HepG2 (cell line): ENCODE data around the gene C20orf96. TPM values are rescaled to one million over a fixed set of nuclear protein-coding genes. Genes with fewer than 3 reads are reported as not detected.

Experiments used
- ARID4A ChIP-seq: sonication (generic); formaldehyde crosslinking; IDR thresholded peaks from 2 replicates; pipeline ENCODE4 v1.5.0; 2020; ENCODE audit warnings: mild to moderate bottlenecking, missing genetic modification reagents, borderline replicate concordance
- ATF7 ChIP-seq, 2 experiments: fragments of 450-650 bp in 1 of 2; sonication (generic) in 1 of 2; formaldehyde crosslinking in 1 of 2; IDR thresholded peaks; 2 replicates each; pipeline versions ENCODE4 v1.4.0 to v1.6.1; 2016 to 2020; ENCODE audit warnings: antibody characterized with exemption in 1 of 2, mild to moderate bottlenecking in 1 of 2, missing genetic modification reagents in 1 of 2
- CREB3 ChIP-seq: sonication (generic); formaldehyde crosslinking; IDR thresholded peaks from 2 replicates; pipeline ENCODE4 v1.5.0; 2020; ENCODE audit warnings: missing genetic modification reagents
- FOXO4 ChIP-seq: sonication (generic); formaldehyde crosslinking; conservative IDR thresholded peaks from 2 replicates; pipeline ENCODE4 v1.8.1; 2023; ENCODE audit warnings: missing genetic modification reagents
- HMGXB3 ChIP-seq: sonication (generic); formaldehyde crosslinking; IDR thresholded peaks from 2 replicates; pipeline ENCODE4 v1.4.0; 2020; ENCODE audit warnings: missing genetic modification reagents, borderline replicate concordance
- ISL2 ChIP-seq: sonication (generic); formaldehyde crosslinking; IDR thresholded peaks from 2 replicates; pipeline ENCODE4 v1.5.0; 2020; ENCODE audit warnings: missing genetic modification reagents
- KAT2B ChIP-seq: fragments of 150-350 bp; IDR thresholded peaks from 2 replicates; pipeline ENCODE4 v1.6.1; 2014; ENCODE audit warnings: low read depth, low read length, borderline replicate concordance
- MAX ChIP-seq: IDR thresholded peaks from 2 replicates; pipeline ENCODE4 v1.6.1; 2012; ENCODE audit warnings: inconsistent platforms
- MED1 ChIP-seq: sonication (generic); formaldehyde crosslinking; IDR thresholded peaks from 2 replicates; pipeline ENCODE4 v1.4.0; 2020; ENCODE audit warnings: missing genetic modification reagents
- NRL ChIP-seq: sonication (generic); formaldehyde crosslinking; IDR thresholded peaks from 2 replicates; pipeline ENCODE4 v1.5.0; 2020; ENCODE audit warnings: missing genetic modification reagents, mild to moderate bottlenecking, moderate library complexity, borderline replicate concordance
- SRSF1 ChIP-seq: fragments of 200-400 bp; formaldehyde crosslinking; optimal IDR thresholded peaks from 2 replicates; pipeline ENCODE3; 2017; ENCODE audit warnings: mild to moderate bottlenecking, low read depth, low read length, moderate library complexity
- TERF1 ChIP-seq: sonication (generic); formaldehyde crosslinking; IDR thresholded peaks from 2 replicates; pipeline ENCODE4 v1.8.0; 2022; ENCODE audit warnings: mild to moderate bottlenecking, missing genetic modification reagents, moderate library complexity
- ZNF235 ChIP-seq: sonication (generic); formaldehyde crosslinking; IDR thresholded peaks from 2 replicates; pipeline ENCODE4 v1.8.1; 2023; ENCODE audit warnings: mild to moderate bottlenecking, missing genetic modification reagents, borderline replicate concordance
- ZNF430 ChIP-seq: sonication (generic); formaldehyde crosslinking; IDR thresholded peaks from 2 replicates; pipeline ENCODE4 v1.9.0; 2021; ENCODE audit warnings: mild to moderate bottlenecking, missing genetic modification reagents
- ZNF451 ChIP-seq: sonication (generic); formaldehyde crosslinking; IDR thresholded peaks from 2 replicates; pipeline ENCODE4 v1.5.0; 2020; ENCODE audit warnings: mild to moderate bottlenecking, missing genetic modification reagents
- polyA plus RNA-seq, 8 experiments: library from polyadenylated mRNA; depleted of rRNA in 3 of 8; stranded (reverse) in 7 of 8; unstranded in 1 of 8; fragments of >200 nt; fragmentation: Illumina TruSeq in 4 of 8; extraction: Trizol in 4 of 8; gene quantifications; 2 replicates each; pipeline versions ENCODE4 v1.2.1 to v1.2.3, GENCODE V29; 2011 to 2016; ENCODE audit warnings: low read depth in 4 of 8, missing spikeins in 1 of 8, mixed read lengths in 1 of 8; ENCODE audit not compliant: insufficient read depth in 1 of 8
- total RNA-seq, 5 experiments: library from RNA; depleted of rRNA; stranded (reverse); fragments of >200 nt; fragmentation: Illumina TruSeq; extraction: Trizol; gene quantifications; 2 replicates each; pipeline ENCODE4 v1.2.3, GENCODE V29; 2016; ENCODE audit warnings: low read depth in 1 of 5

Gene C20orf96
- total and polyA plus RNA-seq, 2 of the 13 experiments (the other 11 are each of a cell fraction or from before 2014, with no cell fraction given), result 3.8 to 20.6 TPM

- TF ChIP-seq HMGXB3 (no peak), ATF7 (IDR thresholded peaks at IDR 0.05) (no peak), ATF7 (CRISPR knock-in tag; IDR thresholded peaks at IDR 0.05) (no peak), MAX (peak; percentile 46; the same call in 1 of the 2 replicates), ISL2 (CRISPR knock-in tag) (no peak; the same call in none of the 2 replicates), TERF1 (no peak), ZNF430 (CRISPR knock-in tag) (no peak), ZNF451 (CRISPR knock-in tag) (no peak; the same call in 1 of the 2 replicates), ZNF235 (CRISPR knock-in tag) (no peak), FOXO4 (CRISPR knock-in tag) (no peak), NRL (CRISPR knock-in tag) (no peak), KAT2B (no peak), CREB3 (peak; percentile 71), MED1 (CRISPR knock-in tag) (peak; percentile 78), SRSF1 (no peak), ARID4A (CRISPR knock-in tag) (peak; percentile 62; the same call in 1 of the 2 replicates)
Measured at GRCh38 chr20:325045-325888, 34.7 kb upstream of the C20orf96 start, which contains the start of gene SOX12 (continued).
